HCT116 (cell line): Measurements from ENCODE around the gene RXFP3.

Source experiments
- CEBPB ChIP-seq: IDR thresholded peaks from 2 replicates; pipeline ENCODE4 v1.6.1; 2012; ENCODE audit warnings: low read depth
- EZH2 ChIP-seq: fragments of 200-600 bp; sonication (generic); IDR thresholded peaks from 2 replicates; pipeline ENCODE4 v1.6.1; 2017; ENCODE audit warnings: antibody characterized with exemption, mixed run types
- JUND ChIP-seq: IDR thresholded peaks from 2 replicates; pipeline ENCODE4 v1.6.1; 2012
- POLR2A ChIP-seq: IDR thresholded peaks from 2 replicates; pipeline ENCODE4 v1.7.0; 2011; ENCODE audit warnings: borderline replicate concordance; ENCODE audit not compliant: insufficient read depth, insufficient read length; ENCODE audit errors: extremely low read depth
- POLR2AphosphoS5 ChIP-seq: IDR thresholded peaks from 2 replicates; pipeline ENCODE4 v1.6.1; 2011; ENCODE audit warnings: mild to moderate bottlenecking, low read depth, low read length, moderate library complexity
- RAD21 ChIP-seq: IDR thresholded peaks from 2 replicates; pipeline ENCODE4 v1.6.1; 2012; ENCODE audit warnings: low read depth, mild to moderate bottlenecking
- SIN3A ChIP-seq: IDR thresholded peaks from 2 replicates; pipeline ENCODE4 v1.6.1; 2012; ENCODE audit warnings: low read depth
- SP1 ChIP-seq: IDR thresholded peaks from 2 replicates; pipeline ENCODE4 v1.6.1; 2012; ENCODE audit warnings: low read depth
- TCF7L2 ChIP-seq: IDR thresholded peaks from 2 replicates; pipeline ENCODE4 v1.7.0; 2011; ENCODE audit warnings: borderline replicate concordance, inconsistent platforms; ENCODE audit not compliant: insufficient read depth, insufficient read length; ENCODE audit errors: extremely low read depth
- YY1 ChIP-seq: IDR thresholded peaks from 2 replicates; pipeline ENCODE4 v1.6.1; 2011; ENCODE audit warnings: low read length, low read depth, moderate library complexity, mild to moderate bottlenecking; ENCODE audit not compliant: insufficient replicate concordance; ENCODE audit errors: extremely low read depth
- ZNF274 ChIP-seq: fragments of 200-500 bp; sonication (Bioruptor generic); IDR thresholded peaks from 2 replicates; pipeline ENCODE4 v1.6.1; 2014; ENCODE audit warnings: mild to moderate bottlenecking, low read depth, low read length, inconsistent platforms
- TF ChIP-seq, protein P1 (sequence below), 3 experiments: fragments of 200-600 bp in 1 of 3; sonication (generic) in 1 of 3; IDR thresholded peaks in 2 of 3; conservative IDR thresholded peaks in 1 of 3; 2 replicates each; pipeline ENCODE4 v1.5.1; 2012 to 2017; ENCODE audit warnings: low read depth in 2 of 3, low read length in 2 of 3, antibody characterized with exemption in 1 of 3, borderline replicate concordance in 1 of 3, control low read depth in 1 of 3, mild to moderate bottlenecking in 1 of 3, mixed read lengths in 1 of 3, mixed run types in 1 of 3, moderate library complexity in 1 of 3; ENCODE audit not compliant: insufficient read depth in 1 of 3
- TF ChIP-seq, protein P2 (sequence below): IDR thresholded peaks from 2 replicates; pipeline ENCODE4 v1.6.1; 2012; ENCODE audit warnings: low read depth
- TF ChIP-seq, protein P3 (sequence below): IDR thresholded peaks from 2 replicates; pipeline ENCODE4 v1.6.1; 2012

DNA sequence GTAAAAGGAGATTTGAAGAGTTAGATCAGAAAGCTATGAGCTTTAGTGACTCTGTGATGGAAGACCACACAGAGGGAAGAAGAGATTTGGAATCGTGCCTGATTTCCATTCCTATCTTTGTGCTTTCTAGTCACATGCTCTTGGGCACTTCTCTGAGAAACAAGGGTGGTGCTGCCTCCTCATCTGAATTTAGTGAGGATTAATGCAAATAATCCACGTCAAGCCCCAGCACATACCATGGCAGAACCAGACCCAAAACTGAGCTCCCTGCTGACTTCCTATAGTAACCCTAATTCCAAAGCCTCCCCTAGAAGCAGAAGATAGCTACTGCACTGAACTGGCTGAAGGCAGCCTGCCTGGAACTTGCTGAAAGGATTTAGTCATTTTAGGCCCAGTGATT is 30.6 kb downstream of the RXFP3 start:
- TF ChIP-seq, protein P1, sequence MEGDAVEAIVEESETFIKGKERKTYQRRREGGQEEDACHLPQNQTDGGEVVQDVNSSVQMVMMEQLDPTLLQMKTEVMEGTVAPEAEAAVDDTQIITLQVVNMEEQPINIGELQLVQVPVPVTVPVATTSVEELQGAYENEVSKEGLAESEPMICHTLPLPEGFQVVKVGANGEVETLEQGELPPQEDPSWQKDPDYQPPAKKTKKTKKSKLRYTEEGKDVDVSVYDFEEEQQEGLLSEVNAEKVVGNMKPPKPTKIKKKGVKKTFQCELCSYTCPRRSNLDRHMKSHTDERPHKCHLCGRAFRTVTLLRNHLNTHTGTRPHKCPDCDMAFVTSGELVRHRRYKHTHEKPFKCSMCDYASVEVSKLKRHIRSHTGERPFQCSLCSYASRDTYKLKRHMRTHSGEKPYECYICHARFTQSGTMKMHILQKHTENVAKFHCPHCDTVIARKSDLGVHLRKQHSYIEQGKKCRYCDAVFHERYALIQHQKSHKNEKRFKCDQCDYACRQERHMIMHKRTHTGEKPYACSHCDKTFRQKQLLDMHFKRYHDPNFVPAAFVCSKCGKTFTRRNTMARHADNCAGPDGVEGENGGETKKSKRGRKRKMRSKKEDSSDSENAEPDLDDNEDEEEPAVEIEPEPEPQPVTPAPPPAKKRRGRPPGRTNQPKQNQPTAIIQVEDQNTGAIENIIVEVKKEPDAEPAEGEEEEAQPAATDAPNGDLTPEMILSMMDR (IDR thresholded peaks at IDR 0.05 in 2 of 3, conservative IDR thresholded peaks at IDR 0.05 in 1 of 3; ENCODE audit: borderline replicate concordance in 1 of 3, insufficient read depth in 1 of 3, low read depth in 2 of 3, low read length in 2 of 3), result no peak
- TF ChIP-seq SP1 (no peak), EZH2 (no peak), POLR2AphosphoS5 (no peak), YY1 (no peak), SIN3A (no peak), POLR2A (no peak), JUND (no peak), TCF7L2 (no peak), CEBPB (no peak), ZNF274 (no peak), RAD21 (no peak)
- TF ChIP-seq, protein P2, sequence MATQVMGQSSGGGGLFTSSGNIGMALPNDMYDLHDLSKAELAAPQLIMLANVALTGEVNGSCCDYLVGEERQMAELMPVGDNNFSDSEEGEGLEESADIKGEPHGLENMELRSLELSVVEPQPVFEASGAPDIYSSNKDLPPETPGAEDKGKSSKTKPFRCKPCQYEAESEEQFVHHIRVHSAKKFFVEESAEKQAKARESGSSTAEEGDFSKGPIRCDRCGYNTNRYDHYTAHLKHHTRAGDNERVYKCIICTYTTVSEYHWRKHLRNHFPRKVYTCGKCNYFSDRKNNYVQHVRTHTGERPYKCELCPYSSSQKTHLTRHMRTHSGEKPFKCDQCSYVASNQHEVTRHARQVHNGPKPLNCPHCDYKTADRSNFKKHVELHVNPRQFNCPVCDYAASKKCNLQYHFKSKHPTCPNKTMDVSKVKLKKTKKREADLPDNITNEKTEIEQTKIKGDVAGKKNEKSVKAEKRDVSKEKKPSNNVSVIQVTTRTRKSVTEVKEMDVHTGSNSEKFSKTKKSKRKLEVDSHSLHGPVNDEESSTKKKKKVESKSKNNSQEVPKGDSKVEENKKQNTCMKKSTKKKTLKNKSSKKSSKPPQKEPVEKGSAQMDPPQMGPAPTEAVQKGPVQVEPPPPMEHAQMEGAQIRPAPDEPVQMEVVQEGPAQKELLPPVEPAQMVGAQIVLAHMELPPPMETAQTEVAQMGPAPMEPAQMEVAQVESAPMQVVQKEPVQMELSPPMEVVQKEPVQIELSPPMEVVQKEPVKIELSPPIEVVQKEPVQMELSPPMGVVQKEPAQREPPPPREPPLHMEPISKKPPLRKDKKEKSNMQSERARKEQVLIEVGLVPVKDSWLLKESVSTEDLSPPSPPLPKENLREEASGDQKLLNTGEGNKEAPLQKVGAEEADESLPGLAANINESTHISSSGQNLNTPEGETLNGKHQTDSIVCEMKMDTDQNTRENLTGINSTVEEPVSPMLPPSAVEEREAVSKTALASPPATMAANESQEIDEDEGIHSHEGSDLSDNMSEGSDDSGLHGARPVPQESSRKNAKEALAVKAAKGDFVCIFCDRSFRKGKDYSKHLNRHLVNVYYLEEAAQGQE, result no peak
- TF ChIP-seq, protein P3, sequence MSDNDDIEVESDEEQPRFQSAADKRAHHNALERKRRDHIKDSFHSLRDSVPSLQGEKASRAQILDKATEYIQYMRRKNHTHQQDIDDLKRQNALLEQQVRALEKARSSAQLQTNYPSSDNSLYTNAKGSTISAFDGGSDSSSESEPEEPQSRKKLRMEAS, result no peak
